ENCODE measurements around the gene AIFM3.
"Not testable (repeated sequence)": the region's sequence is repeated elsewhere in the genome, so short reads cannot be mapped to it uniquely, and the experiment has no call there.

The AIFM3 gene

DNA sequence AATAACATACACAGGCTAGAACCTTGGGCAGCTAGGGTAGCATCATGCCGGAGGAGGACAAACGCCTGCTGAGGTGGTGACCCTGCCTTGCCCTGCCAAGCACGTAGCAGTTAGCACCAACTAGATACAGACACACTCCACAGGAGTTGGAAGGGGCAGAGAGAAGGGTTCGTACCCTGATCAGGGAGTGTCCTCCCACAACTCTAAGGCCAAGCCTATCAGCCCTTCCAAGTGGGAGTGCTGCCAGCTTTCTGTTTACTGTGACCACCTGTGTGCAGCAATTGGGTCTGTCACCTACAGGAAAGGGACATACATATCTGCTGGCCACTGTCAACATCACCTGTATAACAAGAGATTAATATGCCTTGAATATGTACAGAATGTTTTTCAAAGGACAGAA lies 36.7 kb downstream of the AIFM3 start:
- DNase-seq (ENCODE audit: low read depth): no peak

- DNase-seq (ENCODE audit: low read depth): not testable (repeated sequence)
Observed at GRCh38 chr22:21009208-21009607, 42.2 kb downstream of the AIFM3 start.

GRCh38 chr22:21009638-21010425 lies 42.8 kb downstream of the AIFM3 start:
- DNase-seq (ENCODE audit: low read depth): no peak

DNA sequence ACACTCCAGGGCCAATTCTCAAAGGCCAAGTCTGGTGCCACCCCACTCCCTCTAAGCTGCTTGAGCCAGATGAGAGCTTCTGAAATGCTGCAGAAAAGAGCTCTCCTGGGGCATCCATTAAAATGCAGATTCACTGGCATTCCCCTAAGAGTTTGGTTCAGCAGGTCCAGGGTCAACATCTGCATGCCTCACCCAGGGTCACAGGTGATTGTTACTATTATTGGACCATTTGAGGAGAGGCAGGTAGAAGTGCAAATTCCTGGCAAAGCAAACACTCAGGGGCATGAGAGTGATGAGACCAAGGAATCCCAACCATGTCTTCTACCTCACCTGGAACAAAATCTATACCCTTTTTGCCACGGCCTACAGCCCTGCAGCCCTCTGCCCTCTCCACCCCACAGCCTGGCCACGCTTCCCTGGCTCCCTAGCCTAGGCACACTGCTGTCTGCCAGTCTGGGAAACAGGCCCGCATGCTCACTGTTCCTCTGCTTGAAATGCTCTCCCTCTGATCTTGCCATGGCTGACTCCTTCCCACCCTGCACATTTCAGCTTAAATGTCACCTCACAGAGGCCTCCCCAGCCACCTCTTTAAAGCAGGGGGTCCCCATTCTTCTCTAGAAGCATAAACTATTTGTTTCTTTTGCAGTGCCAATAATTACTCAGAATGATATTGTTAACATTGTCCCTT lies 43.5 kb downstream of the AIFM3 start:
- no peak for DNase-seq (ENCODE audit: low read depth)

GRCh38 chr22:21012446-21013407 lies 45.7 kb downstream of the AIFM3 start:
- DNase-seq (ENCODE audit: low read depth): no peak

DNA sequence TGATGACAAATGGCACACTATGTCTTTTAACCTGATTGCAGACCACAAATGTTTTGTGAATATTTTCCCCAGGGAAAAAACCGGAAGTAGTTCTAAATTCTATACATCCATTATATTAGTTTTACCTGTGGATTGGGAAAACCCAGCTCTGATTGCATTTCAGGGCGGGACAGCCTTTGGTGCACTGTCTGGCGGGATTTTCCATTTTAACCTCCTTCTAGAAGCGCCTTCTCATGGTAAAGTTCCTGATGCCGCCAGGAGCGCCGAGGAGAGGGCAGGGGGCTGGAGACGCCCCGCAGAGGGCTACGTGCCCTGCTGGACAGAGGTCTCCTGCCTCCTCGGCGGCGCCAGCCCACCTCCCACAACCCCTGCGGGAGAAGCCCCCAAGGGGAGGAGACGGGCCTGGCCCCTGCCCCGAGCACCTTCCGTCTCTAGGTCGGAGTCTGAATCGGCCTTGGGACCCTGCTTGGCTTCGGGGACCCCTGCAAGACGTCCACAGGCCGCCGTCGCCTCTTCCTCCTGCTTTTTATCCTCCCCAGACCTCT lies 46.7 kb downstream of the AIFM3 start:
- no peak for DNase-seq (ENCODE audit: low read depth)

DNA sequence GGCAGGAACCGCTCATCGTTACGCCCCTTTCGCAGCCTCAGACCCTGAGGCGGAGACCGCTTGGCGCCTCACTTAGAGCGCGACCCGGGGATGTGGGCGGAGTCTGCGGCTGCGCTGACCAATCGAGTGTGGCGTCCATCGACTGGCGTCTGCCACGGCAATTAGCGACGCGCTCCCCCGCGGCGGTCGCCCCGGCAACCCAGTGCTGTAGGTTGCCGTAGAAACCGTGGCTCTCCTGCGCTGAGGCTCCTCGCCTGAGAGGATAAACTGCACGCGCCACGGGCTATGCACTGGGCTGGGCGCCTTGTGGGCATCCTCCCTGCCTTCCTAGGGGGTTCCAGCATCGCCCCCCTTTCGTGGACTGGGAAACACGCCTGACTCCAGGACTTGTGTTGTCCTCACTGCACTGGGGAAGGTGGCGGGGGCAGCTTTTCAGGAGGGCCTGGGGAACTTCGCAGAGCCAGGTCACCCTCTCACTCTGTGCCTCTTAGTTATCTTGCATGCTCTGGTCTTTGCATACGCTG lies 47.2 kb downstream of the AIFM3 start:
- DNase-seq (ENCODE audit: low read depth): peak; percentile 58

- DNase-seq (ENCODE audit: low read depth): no peak
Observed at GRCh38 chr22:21014726-21015465, 47.8 kb downstream of the AIFM3 start, which contains the start of gene P2RX6. Gene P2RX6, plus strand, starts transcription at chr22:21015165. Its CDS starts 10 bp downstream, at chr22:21015175.

GRCh38 chr22:21015466-21016006 lies 48.5 kb downstream of the AIFM3 start:
- DNase-seq (ENCODE audit: low read depth): no peak

DNA sequence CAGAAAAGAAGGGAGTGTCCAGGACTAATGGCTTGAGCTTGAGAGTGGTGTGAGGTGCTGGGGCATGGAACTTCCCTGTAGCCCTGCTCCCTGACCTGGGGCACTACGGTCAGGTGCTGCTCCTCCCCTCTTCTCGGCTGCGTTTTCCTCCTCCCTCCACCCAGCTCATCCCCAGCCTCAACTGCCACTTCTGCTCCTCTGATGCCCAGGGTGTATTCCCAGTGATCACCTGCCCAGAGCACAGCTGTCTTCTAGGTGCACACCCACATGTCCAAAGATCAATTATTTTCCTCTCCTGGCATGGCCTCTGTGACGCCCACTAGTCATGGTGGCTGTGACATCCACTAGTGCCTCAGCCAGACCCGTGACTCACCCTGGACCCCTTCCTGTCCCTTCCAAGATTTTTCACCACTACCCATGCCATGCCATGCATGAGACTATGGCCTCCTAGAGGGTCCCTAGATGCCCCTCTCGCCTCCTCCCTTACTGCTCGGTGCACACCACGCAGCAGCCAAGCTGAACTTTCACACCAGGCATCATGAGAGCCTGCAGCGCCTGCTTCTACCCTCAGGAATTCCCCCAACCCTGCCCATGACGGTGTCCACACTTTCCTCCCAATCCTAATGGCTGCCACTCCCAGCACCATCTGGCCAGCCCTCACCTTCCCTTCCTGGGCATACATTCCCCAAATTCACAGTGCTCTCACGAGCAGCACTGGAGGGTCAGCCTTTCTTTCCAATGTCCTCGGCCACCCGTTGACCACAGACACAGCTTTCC lies 49.8 kb downstream of the AIFM3 start:
- no peak for DNase-seq (ENCODE audit: low read depth)

DNA sequence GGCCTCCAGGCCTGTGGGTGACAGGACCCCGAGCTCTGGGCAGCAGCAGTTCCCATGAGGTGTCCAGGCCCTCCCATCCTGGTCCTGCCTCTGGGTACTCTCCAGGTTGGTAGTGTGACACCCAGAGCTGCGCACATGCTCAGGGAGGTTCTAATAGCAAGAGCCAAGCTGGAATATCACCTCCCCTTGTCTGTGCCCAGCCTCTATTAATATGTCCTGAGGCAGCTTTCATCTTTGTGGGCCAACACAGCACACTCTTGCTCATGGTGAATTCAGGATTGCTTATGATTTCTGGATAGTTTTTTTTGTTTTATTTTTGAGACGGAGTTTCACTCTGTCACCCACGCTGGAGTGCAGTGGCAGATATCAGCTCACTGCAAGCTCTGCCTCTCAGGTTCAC lies 51.3 kb downstream of the AIFM3 start:
- DNase-seq (ENCODE audit: low read depth): no peak

- no peak for DNase-seq (ENCODE audit: low read depth)
Observed at GRCh38 chr22:21020802-21021429, 53.9 kb downstream of the AIFM3 start.

DNA sequence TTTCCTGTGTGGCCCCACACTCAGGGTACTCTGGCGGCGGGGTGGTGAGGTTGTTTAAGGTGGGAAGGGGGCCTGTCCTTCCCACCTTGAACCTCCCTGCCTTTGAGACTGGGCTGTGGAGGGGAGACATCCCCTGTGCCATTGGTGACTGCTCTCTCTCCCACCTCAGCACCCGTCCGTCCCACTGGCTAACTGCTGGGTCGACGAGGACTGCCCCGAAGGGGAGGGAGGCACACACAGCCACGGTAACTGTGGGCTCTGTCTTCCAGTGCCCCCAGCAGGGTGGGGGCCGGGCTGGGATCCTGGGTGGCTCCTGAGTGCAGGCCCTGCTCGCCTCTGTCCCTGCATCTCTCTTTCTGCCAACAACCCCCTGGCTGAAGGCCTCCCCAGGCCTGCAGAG lies 55.5 kb downstream of the AIFM3 start:
- no peak for DNase-seq (ENCODE audit: low read depth)

DNA sequence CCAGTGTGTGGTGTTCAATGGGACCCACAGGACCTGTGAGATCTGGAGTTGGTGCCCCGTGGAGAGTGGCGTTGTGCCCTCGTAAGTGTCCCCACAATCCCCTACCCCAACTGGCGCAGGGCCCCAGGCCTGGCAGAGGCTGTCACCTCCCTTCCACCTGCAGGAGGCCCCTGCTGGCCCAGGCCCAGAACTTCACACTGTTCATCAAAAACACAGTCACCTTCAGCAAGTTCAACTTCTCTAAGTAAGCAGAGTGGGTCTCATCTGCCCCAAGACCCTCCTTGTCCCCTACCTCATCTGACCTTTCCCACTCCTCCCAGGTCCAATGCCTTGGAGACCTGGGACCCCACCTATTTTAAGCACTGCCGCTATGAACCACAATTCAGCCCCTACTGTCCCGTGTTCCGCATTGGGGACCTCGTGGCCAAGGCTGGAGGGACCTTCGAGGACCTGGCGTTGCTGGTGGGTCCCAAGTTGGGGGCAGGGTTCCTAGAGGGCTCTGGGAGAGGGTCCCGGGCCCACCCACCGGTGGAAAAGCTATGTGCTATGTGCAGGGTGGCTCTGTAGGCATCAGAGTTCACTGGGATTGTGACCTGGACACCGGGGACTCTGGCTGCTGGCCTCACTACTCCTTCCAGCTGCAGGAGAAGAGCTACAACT lies 56.0 kb downstream of the AIFM3 start:
- no peak for DNase-seq (ENCODE audit: low read depth)

- DNase-seq (ENCODE audit: low read depth): no peak
Observed at GRCh38 chr22:21025266-21025665, 58.2 kb downstream of the AIFM3 start.

GRCh38 chr22:21025763-21026755 lies 59.0 kb downstream of the AIFM3 start:
- DNase-seq (ENCODE audit: low read depth): no peak

DNA sequence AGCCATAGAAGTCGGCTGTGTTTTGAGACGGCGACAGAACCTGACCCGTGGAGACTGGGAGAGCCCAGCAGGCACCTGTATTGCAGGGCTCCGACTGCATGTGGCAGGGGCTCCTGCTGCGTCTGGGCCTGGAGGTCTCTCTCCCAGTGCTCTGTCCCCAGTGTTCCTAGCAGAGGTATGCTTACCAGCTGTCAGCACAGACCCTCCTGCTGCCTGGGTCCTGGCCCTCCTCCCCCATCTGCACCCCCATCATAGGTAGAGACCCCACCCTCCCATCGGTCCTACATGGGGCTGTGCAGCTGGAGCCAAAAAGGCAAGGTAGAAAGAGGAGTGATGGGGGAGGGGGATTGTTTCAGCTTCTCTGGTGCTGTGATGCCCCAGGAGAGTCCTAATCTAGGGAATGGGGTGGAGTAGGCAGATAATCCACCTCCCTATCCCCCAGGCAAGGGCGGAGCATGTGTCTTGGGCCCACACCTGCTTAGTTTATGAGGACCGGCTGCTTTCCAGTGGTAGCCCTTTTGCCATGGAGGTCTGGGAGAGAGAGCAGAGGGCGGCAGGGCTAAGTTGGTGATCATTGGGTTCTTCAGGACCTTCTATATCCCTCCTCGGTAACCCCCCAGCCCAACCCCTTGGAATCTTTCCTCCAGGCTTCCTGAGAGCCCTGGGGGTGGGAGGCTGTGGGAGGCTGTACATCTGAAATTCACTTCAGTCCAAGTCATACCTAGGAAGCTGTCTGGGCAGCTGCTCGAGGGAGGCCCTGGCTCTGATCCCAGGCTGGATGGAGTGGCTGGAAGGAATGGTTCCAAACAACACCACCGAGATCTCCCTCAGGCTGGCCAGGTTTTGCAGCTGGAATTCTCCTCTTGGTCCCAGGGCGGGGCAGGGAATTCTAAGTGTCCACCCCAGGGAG lies 60.0 kb downstream of the AIFM3 start:
- DNase-seq (ENCODE audit: low read depth): no peak
